Measurements from ENCODE around the gene NDRG3.
"Not testable (repeated sequence)": the region's sequence is repeated elsewhere in the genome, so short reads cannot be mapped to it uniquely, and the experiment has no call there.

NDRG3 gene

GRCh38 chr20:36687850-36688249 is 58.0 kb downstream of the NDRG3 start:
- DNase-seq (ENCODE audit: low read depth): no peak

GRCh38 chr20:36686944-36687343 is 58.9 kb downstream of the NDRG3 start:
- DNase-seq (ENCODE audit: low read depth): no peak

GRCh38 chr20:36686504-36686903 is 59.4 kb downstream of the NDRG3 start:
- DNase-seq (ENCODE audit: low read depth): no peak

GRCh38 chr20:36684747-36685146 is 61.1 kb downstream of the NDRG3 start:
- DNase-seq (ENCODE audit: low read depth): no peak

- no peak for DNase-seq (ENCODE audit: low read depth)
Observed at GRCh38 chr20:36682311-36682710, 63.6 kb downstream of the NDRG3 start.

- no peak for DNase-seq (ENCODE audit: low read depth)
Observed at GRCh38 chr20:36677422-36677771, 68.5 kb downstream of the NDRG3 start.

- no peak for DNase-seq (ENCODE audit: low read depth)
Observed at GRCh38 chr20:36676701-36677421, 69.0 kb downstream of the NDRG3 start.

GRCh38 chr20:36675545-36675944 is 70.3 kb downstream of the NDRG3 start:
- not testable (repeated sequence) for DNase-seq (ENCODE audit: low read depth)

GRCh38 chr20:36672991-36673390 is 72.9 kb downstream of the NDRG3 start:
- DNase-seq (ENCODE audit: low read depth): no peak

- no peak for DNase-seq (ENCODE audit: low read depth)
Observed at GRCh38 chr20:36670665-36671357, 75.1 kb downstream of the NDRG3 start.

- no peak for DNase-seq (ENCODE audit: low read depth)
Observed at GRCh38 chr20:36666181-36666740, 79.6 kb downstream of the NDRG3 start.

GRCh38 chr20:36663031-36663430 is 82.9 kb downstream of the NDRG3 start:
- DNase-seq (ENCODE audit: low read depth): no peak

- DNase-seq (ENCODE audit: low read depth): no peak
Observed at GRCh38 chr20:36658300-36658699, 87.6 kb downstream of the NDRG3 start.

GRCh38 chr20:36656733-36657132 is 89.2 kb downstream of the NDRG3 start:
- no peak for DNase-seq (ENCODE audit: low read depth)

GRCh38 chr20:36655004-36655403 is 90.9 kb downstream of the NDRG3 start:
- DNase-seq (ENCODE audit: low read depth): no peak

GRCh38 chr20:36654506-36654905 is 91.4 kb downstream of the NDRG3 start:
- no peak for DNase-seq (ENCODE audit: low read depth)

- no peak for DNase-seq (ENCODE audit: low read depth)
Observed at GRCh38 chr20:36653456-36653855, 92.4 kb downstream of the NDRG3 start.

- no peak for DNase-seq (ENCODE audit: low read depth)
Observed at GRCh38 chr20:36647196-36648121, 98.4 kb downstream of the NDRG3 start.

GRCh38 chr20:36646678-36647077 is 99.2 kb downstream of the NDRG3 start:
- no peak for DNase-seq (ENCODE audit: low read depth)

- DNase-seq (ENCODE audit: low read depth): no peak
Observed at GRCh38 chr20:36645998-36646397, 99.9 kb downstream of the NDRG3 start, which contains the start of gene SLA2. SLA2 (minus strand) TSS chr20:36646196; CDS start chr20:36641335, 4,861 bp downstream.

- no peak for DNase-seq (ENCODE audit: low read depth)
Observed at GRCh38 chr20:36645353-36645752, 100.5 kb downstream of the NDRG3 start.

GRCh38 chr20:36644706-36645095 is 101.2 kb downstream of the NDRG3 start:
- no peak for DNase-seq (ENCODE audit: low read depth)

All from non-pigmented ciliary epithelial cell (primary cell).